Vagina (tissue), 2 donors: ENCODE measurements around the gene CALML5.
A peak's percentile ranks its signal among the peaks of the same experiment; 100 is the strongest.

Source experiments
- CTCF ChIP-seq, 3 experiments: fragments of 450-650 bp in 2 of 3; fragments of 200-600 bp in 1 of 3; sonication (generic) in 1 of 3; IDR thresholded peaks; one replicate each; pipeline ENCODE4 v1.5.1; 2017 to 2019; ENCODE audit warnings: antibody characterized with exemption in 3 of 3, mild to moderate bottlenecking in 2 of 3, moderate library complexity in 2 of 3
- POLR2AphosphoS5 ChIP-seq, 2 donors: sonication (generic); formaldehyde crosslinking; IDR thresholded peaks; one replicate each; pipeline ENCODE4 v1.9.0; 2017; ENCODE audit warnings: antibody characterized with exemption in 2 of 2, mild to moderate bottlenecking in 2 of 2, low read depth in 1 of 2; ENCODE audit not compliant: insufficient read depth in 1 of 2

- TF ChIP-seq CTCF (IDR thresholded peaks at IDR 0.05) (no peak), POLR2AphosphoS5 (IDR thresholded peaks at IDR 0.05; ENCODE audit: insufficient read depth in 1 of 2, low read depth in 1 of 2) (peak in 1 of 2 donors; percentile 21)
Measured at GRCh38 chr10:5543623-5544022, 44.3 kb upstream of the CALML5 start.
